Measurements from ENCODE around the gene GFER. TPM values are rescaled to one million over a fixed set of nuclear protein-coding genes. Genes with fewer than 3 reads are reported as not detected.
A peak's percentile ranks its signal among the peaks of the same experiment; 100 is the strongest.

GFER gene
- total and polyA plus RNA-seq, 9 of the 15 experiments (the other 6 are each of a cell fraction or from before 2014, with no cell fraction given) = 4.3 to 53.7 (median 19.8) TPM

DNA sequence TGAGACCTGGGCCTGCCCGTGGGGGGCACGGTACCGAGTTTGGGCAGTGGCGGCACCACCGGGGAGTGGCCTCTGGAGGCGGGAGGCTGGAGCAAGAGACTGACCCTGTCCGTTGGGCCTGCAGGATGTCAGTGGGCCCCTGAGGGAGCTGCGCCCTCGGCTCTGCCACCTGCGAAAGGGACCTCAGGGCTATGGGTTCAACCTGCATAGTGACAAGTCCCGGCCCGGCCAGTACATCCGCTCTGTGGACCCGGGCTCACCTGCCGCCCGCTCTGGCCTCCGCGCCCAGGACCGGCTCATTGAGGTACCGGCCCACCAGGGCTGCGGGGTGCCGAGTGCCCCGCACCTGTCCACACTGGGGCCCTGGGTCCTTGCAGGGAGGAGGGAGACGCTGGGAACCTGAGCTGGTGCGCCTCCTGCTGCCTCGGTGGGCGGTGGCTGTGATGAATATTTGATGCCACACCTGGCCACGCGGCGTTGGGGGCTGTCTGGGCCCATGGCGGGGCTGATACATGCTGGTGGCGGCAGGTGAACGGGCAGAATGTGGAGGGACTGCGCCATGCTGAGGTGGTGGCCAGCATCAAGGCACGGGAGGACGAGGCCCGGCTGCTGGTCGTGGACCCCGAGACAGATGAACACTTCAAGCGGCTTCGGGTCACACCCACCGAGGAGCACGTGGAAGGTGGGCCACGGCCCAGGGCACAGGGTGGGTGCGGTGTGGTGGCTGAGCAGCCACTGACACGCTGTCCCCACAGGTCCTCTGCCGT, 52.4 kb downstream of the GFER start:
- Histone ChIP-seq H3K4me3 (no peak overlapping the region), H2AFZ (ENCODE audit: low read depth, low read length) (no peak overlapping the region), H3K79me2 (ENCODE audit: control insufficient read depth, insufficient read depth, low read length) (peaks cover 8% of the 10 kb centered on the region; the same call in 1 of the 3 replicates), H3K4me1 (replicated peaks in 1 of 2; ENCODE audit: control insufficient read depth in 2 of 2, insufficient read depth in 2 of 2, low read length in 2 of 2) (peaks cover 14 to 91% of the 10 kb centered on the region in 2 experiments), H3K9ac (ENCODE audit: insufficient read depth in 1 of 2, low read depth in 2 of 2, low read length in 2 of 2) (peak overlapping the region in 1 of 2 experiments; percentile 81; a peak in 2 of 4 replicates), H3K9me3 (replicated peaks; ENCODE audit: control insufficient read depth, insufficient read depth, low read depth, low read length) (no peaks in the 10 kb centered on the region), H3K4me2 (ENCODE audit: insufficient read depth, low read length) (no peak overlapping the region), H3K27ac (ENCODE audit: extremely low read depth, low read depth, low read length) (no peak overlapping the region), H3K27me3 (ENCODE audit: control insufficient read depth in 2 of 2, insufficient read depth in 2 of 2, low read length in 2 of 2) (no peaks in the 10 kb centered on the region), H3K9me1 (ENCODE audit: control insufficient read depth, insufficient read depth, low read length) (no peaks in the 10 kb centered on the region), H4K20me1 (replicated peaks; ENCODE audit: control insufficient read depth, insufficient read depth, low read length) (no peaks in the 10 kb centered on the region), H3K36me3 (ENCODE audit: control insufficient read depth, insufficient read depth, low read length) (peaks cover 16% of the 10 kb centered on the region; the same call in 1 of the 3 replicates)
- no peak for DNase-seq (ENCODE audit: extremely low read depth in 1 of 4, low spot score in 3 of 4)
- 93% methylated on average over 28 of the region's 47 CpGs for WGBS (ENCODE audit: insufficient coverage, low coverage, missing lambda C conversion rate)
- no peak for ATAC-seq
- ChIA-PET POLR2A (interaction anchor here (1.1 kb wide), 1 partner anchor 19 kb away, joined by 3 read pairs; no protein-coding TSS in a partner anchor), CTCF (ENCODE audit: low intra/inter-chr PET ratio) (no interaction called here)
- no TSS peak for BruUV-seq (replicated peaks)
- TF ChIP-seq NR2C2 (CRISPR knock-in tag; IDR thresholded peaks at IDR 0.05) (no peak), NR2C2 (tag; IDR thresholded peaks at IDR 0.05) (no peak), CBFA2T2 (conservative IDR thresholded peaks at IDR 0.05) (no peak), POLR2AphosphoS2 (IDR thresholded peaks at IDR 0.05; ENCODE audit: low read length) (no peak), KLF10 (CRISPR knock-in tag; IDR thresholded peaks at IDR 0.05) (no peak), HNRNPL (IDR thresholded peaks at IDR 0.05; ENCODE audit: low read depth, low read length) (0 out of 2 replicates have a peak, but pooled peaks have one; percentile 17), ZNF347 (CRISPR knock-in tag; IDR thresholded peaks at IDR 0.05; ENCODE audit: low read depth) (no peak), RBM34 (IDR thresholded peaks at IDR 0.05; ENCODE audit: borderline replicate concordance, insufficient read depth, low read length) (no peak), NUFIP1 (IDR thresholded peaks at IDR 0.05; ENCODE audit: partially characterized antibody) (no peak), MEF2D (tag; conservative IDR thresholded peaks at IDR 0.05; ENCODE audit: low read depth) (no peak), RBFOX2 (IDR thresholded peaks at IDR 0.05; ENCODE audit: low read depth, low read length) (peak; percentile 40; the same call in 1 of the 2 replicates)
- TF ChIP-seq, protein P1, sequence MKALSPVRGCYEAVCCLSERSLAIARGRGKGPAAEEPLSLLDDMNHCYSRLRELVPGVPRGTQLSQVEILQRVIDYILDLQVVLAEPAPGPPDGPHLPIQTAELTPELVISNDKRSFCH (CRISPR knock-in tag; IDR thresholded peaks at IDR 0.05) = no peak
- TF ChIP-seq, protein P1 (tag; IDR thresholded peaks at IDR 0.05) = no peak
- TF ChIP-seq, protein P2, sequence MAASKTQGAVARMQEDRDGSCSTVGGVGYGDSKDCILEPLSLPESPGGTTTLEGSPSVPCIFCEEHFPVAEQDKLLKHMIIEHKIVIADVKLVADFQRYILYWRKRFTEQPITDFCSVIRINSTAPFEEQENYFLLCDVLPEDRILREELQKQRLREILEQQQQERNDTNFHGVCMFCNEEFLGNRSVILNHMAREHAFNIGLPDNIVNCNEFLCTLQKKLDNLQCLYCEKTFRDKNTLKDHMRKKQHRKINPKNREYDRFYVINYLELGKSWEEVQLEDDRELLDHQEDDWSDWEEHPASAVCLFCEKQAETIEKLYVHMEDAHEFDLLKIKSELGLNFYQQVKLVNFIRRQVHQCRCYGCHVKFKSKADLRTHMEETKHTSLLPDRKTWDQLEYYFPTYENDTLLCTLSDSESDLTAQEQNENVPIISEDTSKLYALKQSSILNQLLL (CRISPR knock-in tag; IDR thresholded peaks at IDR 0.05; ENCODE audit: borderline replicate concordance) = no peak
- FAIRE-seq = no peak
- intact Hi-C loops (cut with micrococcal nuclease) (no loop called here), in situ Hi-C loops (cut with MboI) (no loop called here)
